HG02970 (cell line): ENCODE results near the gene GPR101.
"Not testable (repeated sequence)": the region's sequence is repeated elsewhere in the genome, so short reads cannot be mapped to it uniquely, and the experiment has no call there.

ENCODE experiments used
- ATAC-seq: cut with Tn5 transposase; IDR thresholded peaks from one replicate; pipeline ENCODE4 v1.9.1; 2021; ENCODE audit warnings: mild to moderate bottlenecking, moderate library complexity, moderate number of reproducible peaks; ENCODE audit not compliant: unreplicated experiment, low FRiP score

GPR101 gene

GRCh38 chrX:137031039-137031438, 2.8 kb downstream of the GPR101 start:
- no peak for ATAC-seq

GRCh38 chrX:137028699-137029098, 5.1 kb downstream of the GPR101 start:
- ATAC-seq = no peak

- ATAC-seq = no peak
Measured at GRCh38 chrX:137025930-137026329, 7.9 kb downstream of the GPR101 start.

- not testable (repeated sequence) for ATAC-seq
Measured at GRCh38 chrX:137000236-137000635, 33.6 kb downstream of the GPR101 start.

GRCh38 chrX:136999024-136999423, 34.8 kb downstream of the GPR101 start:
- ATAC-seq = no peak
